Endometrial microvascular endothelial cells (primary cell): ENCODE measurements around the gene ARMC9. TPM values are rescaled to one million over a fixed set of nuclear protein-coding genes. Genes with fewer than 3 reads are reported as not detected.

ENCODE experiments used
- in situ Hi-C: cut with HindIII; loops from 2 replicates; pipeline ENCODE4 v1.10.0; 2017; ENCODE audit warnings: low sequenced_read_pairs, low pct_unique_long_range_greater_than_20kb; ENCODE audit errors: inconsistent ontology term
- total RNA-seq: library from RNA; depleted of rRNA; stranded (reverse); fragments of >200 nt; gene quantifications from one replicate; pipeline ENCODE4 v1.2.3, GENCODE V29; 2015; ENCODE audit errors: inconsistent ontology term

The ARMC9 gene
- total RNA-seq, 1 donor from 2014 or later: 76.7 TPM

DNA sequence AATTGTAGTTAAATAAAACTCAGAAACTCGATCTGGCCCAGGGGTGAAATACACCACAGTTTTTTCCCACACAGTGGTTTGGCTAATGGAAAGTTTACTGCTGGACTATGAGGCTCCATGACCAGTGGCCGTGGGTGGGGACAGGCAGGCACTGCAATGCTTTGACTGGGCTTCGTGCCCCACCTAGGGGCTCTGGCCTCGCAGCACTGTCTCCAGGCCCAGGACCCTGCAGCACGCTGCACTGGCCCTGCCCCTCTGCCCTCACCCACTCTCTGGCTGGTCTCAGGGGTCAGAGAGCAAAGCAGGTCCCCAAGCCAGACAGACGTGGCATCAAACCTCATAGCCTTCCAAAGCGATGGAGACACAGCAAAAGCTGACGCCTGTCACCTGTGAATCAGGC lies 183.7 kb downstream of the ARMC9 start:
- in situ Hi-C loops: no loop called here

DNA sequence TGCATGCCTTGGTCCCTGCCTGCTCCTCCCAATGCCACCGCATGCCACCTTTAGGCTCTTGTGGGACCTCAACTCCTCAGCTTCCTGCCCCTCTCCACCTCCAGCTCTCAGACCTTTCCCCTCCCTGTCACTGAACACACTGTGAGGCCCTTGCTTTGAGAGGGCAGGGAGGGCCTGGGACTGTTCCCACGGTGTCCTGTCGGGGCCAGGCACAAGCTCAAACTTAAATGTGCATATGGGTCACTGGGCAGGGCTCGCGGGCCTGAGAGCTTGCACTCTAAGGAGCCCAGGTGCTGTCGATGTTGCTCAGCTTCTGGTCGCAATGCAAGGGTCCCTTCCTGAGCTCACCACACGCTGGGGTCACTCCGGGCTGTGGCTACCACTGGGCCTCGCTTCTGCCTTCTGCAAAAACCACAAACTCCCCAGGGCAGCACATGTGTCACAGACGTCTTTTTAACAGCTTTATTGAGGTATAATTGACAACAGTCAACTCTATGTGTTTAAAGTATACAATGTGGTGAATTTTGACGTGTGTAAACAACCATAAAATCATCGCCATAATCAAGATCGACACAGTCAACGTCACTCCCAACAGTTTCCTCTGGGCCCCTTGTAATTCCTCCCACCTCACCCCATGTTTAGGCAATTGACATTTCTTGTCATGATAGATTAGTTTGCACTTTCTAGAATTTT lies 185.1 kb downstream of the ARMC9 start:
- in situ Hi-C loops: no loop called here

DNA sequence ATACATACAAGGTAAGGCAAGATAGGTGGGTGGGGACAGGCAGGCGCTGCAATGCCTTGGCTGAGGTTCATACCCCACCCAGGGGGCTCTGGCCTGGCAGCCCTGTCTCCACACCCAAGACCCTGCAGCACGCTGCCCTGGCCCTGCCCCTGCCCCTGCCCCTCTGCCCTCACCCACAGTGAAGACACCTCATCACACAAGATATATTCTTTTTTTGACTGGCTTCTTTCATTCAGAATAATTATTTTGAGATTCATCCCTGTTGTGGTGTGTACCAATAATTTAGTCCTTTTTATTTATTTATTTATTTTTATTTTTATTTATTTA lies 185.6 kb downstream of the ARMC9 start:
- in situ Hi-C loops: no loop called here

DNA sequence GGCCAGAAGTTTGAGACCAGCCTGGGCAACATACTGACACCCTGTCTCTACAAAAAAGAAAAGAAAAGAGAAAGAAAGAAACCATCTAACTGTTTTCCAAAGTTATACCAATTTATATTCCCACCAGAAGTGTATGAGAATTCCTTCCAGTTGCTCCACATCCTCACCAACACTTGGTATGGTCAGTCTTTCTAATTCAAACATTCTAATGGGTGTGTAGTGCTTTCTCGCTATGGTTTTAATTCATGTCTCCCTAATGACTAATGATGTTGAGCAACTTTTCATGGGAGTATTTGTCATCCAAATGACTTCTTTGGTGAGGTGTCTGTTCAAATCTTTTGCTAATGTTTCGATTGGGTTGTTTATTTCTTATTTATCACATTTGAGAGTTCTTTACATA lies 186.5 kb downstream of the ARMC9 start:
- in situ Hi-C loops: no loop called here

DNA sequence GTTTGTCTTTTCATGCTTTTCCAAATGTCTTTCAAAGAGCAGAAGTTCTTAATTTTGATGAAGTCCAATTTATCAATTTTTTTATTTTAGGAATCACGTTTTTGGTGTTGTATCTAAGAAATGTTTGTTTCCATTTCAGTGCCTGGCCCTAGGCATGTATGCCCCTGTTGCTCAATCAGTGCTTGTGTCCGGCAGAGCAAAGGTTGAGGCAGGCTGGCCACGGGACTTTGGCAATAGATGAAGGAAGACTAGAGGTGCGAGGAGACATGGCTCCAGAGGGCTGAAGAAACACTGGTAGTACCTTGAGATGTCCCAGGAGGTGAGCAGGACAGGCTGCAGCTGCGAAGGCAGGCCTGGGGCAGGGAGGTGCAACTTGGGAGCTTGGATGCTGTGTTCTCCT lies 187.0 kb downstream of the ARMC9 start:
- in situ Hi-C loops: no loop called here

DNA sequence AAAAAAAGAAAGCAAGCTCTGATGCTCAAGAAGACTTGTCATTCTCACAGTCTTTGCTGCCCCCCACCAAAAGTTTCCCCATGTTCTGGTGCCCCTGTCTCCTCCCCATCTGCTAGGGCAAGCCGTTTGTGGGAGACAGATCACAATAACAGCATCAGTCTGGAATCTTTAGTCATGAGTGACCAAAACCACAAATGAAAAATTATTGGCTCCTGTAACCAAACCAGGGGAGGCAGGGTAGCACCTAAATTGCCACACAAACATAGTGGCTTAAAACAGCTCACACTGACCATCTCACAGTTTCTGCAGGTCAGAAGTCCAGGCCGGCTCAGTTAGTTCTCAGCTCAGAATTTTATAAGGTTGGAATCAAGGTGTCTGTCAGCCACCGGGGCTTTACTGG lies 188.0 kb downstream of the ARMC9 start:
- in situ Hi-C loops: no loop called here

DNA sequence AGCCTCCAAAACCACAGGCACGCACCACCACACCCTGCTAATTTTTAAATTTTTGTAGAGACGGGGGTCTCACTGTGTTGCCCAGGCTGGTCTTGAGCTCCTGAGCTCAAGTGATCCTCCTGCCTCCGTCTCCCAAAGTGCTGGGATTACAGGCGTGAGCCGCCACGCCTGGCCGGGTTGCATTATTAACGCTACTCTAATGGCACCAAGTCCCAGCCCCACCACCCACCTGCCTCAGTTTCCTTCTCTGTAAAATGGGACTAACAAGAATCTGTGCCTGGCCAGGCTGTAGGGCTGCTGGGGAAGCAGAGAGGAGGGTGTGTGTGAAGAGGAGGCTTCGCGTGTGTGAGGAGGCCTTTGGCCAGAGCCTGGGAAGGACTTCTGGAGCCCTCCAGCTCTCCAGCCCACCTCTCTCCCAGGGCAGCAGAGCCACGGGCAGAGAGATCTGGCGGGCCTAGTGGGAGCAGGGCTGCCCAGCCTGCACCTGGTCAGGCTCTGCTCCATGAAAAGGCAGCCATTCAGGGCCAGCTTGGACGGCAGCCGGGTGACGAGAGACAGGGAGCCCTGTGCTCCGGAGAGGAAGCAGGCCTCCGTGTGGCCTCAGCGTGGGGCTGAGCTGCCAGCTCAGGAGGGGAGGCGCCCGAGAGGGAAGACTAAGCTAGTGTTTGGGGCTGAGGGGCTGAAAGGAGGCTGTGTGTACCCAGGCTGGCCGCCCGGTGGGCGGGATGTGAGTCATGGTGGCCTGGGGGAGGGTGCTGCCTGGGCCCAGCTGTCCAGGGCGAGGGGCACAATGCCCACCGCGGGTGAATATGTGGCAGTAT lies 189.7 kb downstream of the ARMC9 start:
- in situ Hi-C loops: no loop called here

DNA sequence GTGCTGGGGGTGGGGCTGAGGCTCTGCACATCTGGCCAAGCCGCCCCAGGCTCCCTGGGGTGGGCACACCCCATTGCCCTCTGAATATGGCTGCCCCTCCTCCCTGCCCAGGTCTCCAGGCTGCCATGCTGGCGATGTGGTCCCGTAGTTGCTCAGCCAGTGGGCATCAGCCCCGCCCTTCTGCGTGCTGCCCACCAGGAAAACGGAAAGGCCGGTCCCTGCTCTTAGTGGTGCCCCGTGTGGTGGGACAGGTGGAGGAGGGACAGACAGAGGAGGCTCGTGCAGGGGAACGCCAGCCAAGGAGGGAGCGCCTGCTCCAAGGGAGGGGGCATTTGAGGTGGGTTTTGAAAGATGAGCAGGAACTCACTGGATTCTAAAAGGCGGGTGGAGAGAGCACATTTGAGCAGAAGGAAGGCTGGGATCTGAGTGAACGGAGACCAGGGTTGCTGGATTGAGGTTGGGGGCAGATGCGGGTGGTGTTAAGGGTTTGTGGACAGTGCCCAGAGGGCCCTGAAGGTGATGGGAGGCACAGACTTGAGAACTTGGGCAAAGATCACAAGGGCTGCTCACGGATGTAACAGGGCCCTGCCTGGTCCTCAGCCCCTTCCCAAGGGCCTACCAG lies 190.4 kb downstream of the ARMC9 start:
- in situ Hi-C loops: no loop called here

DNA sequence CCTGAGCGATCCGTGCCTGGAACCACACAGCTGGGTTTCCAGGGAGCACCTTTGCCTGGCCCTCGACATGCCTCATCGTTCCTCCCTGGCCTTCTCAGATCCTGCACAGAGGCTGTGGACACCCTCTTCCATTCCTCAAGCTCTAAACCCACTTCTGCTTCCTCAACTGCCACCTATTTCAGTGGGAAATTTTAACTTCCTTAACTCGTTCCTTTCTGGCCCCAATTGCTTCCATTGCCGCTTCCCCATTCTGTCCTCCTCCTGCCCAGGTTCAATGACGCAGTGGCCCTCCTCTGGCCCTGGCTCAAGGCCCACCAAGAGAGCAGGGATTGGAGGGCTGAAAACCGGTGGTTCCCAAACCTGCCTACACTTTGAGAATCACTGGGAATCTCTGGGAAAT lies 192.2 kb downstream of the ARMC9 start:
- in situ Hi-C loops: no loop called here

DNA sequence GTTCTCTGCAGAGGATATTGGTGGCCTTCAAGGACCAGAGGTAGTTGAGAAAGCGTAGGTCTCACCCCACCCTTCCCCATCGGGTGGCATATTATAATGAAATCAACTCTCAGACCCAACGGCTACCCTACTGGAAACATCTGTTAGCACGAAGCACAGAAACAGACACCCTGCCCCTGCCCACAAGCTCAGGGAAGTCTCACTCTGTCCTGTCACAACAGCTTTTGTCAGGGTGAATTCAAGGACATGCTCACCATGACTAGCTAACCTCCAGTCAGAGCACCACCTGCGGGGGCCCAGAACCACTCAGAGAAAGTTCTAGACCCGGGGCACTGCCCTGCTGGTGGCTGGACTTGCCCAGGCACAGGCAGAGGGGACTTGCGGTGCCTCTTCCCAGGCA lies 193.6 kb downstream of the ARMC9 start:
- in situ Hi-C loops: no loop called here

DNA sequence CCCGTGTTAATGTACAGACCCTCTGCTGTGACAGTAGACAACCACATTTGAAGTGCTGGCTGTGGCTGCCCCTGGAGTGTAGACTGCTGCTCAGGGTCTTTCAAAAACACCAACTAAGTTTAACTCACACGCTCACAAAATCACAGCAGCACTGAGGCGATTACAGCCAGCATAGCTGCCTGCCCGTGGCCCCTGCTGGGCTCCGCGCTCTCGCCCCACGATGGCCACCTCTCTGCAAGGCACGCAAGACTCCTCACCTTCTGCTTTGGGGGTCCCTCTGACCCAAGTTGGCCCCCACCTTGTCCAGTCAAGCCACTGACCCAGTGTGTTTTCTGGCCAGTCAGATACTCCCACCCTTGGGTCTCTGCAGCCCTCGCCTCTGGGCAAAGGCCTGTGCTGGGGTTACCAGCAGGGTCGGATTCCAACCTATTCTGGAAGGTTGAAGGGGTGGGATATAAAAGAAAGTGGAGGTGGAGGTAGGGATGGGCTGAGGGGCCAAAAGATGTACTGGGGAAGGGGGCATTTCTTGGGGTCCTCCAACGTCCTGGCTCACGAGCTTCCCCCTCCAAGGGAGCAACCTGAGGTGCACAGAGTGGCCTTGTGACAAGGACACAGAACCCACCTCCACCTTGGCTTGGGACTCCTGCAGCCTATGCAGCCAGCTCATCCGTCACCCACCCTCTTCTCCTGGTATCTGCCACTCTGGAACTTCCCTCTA lies 194.2 kb downstream of the ARMC9 start:
- in situ Hi-C loops: no loop called here

DNA sequence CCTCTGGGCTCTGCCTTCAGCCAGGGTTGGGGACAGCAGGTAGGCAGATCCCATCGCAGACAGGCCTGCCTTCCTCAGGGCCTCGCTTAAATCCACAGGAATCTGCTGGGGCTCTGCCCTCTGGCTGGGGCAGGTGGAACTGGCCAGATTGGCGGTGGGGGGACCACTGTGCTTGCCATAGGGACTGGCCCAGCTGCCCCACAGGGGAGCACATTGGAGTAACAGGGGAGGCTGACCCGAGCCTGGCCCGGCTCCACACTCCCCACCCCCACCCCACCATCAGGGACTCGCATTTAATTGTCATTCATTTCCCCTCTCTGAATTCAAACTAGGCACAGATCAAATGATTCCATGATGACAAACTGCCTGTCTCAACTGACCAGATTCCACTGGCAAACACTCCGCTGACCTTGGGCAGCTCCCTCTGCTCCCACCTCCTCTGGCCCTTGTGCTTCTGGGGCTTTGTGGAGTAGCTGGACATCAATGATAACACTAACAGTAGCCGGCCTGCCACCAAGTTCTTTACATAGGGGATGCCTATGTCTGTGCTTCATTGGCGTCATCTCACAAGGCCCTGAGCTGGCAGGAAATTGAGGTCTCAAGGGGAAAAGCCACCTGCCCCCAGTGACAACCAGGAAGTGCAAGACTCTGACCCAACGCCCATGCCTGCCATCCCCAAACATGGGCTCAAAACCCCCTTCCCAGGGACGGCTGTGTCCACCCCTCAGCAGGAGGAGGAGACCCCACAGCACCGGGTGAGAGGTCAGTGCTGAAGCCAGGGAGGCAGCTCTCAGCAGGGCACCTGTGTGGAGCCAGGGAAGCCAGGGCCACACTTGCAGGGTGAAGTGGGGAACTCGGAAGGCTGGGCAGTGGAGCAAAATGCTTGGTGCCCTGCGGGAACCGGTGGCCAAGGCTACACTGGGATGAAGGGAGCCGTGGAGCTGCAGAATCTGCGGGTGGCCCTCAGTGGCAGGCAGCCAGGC lies 195.0 kb downstream of the ARMC9 start:
- in situ Hi-C loops: no loop called here

DNA sequence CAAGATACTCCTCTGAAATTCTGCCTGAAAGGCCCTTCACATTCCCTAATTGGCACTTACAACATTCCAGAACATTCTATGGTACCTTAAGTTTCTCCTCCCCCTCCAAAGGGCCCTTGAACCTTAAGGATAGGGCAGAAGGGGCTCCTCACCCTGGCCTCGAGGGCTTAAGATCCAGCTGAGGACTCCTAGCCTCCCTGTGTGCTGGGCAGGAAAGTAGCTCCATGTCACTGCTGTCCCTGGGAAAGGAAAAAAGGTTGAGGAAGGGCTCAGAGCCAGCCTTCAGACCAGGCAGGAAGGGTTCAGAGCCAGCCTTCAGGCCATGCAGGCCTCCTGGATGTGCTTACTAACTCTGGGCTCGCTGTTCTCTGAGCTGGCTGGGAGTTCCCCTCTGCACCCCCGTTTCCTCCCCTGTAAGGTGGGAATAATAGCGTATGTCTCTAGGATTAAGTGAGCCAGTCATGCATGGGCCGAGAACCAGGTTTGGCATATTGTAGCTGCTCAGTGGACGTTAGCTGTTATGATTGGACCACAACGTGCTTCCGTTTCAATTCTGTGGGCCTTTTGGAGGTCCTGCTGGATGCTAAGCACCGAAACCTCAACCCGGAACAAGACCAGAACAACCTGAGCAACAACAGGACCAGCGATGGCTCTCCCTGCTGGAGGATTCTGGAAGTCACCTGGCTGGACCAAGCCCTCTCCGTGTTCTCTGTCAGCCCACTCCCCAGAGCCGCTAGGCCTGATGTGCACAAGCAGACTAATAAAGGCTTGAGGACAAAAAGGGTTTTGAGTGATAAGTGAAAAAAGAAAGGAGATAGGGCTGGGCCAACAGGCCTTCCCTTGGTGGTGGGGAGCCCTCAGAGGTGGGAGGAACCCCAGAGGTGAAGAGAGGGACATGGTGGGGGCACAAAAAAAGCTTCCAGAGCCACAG lies 196.0 kb downstream of the ARMC9 start:
- in situ Hi-C loops: no loop called here

DNA sequence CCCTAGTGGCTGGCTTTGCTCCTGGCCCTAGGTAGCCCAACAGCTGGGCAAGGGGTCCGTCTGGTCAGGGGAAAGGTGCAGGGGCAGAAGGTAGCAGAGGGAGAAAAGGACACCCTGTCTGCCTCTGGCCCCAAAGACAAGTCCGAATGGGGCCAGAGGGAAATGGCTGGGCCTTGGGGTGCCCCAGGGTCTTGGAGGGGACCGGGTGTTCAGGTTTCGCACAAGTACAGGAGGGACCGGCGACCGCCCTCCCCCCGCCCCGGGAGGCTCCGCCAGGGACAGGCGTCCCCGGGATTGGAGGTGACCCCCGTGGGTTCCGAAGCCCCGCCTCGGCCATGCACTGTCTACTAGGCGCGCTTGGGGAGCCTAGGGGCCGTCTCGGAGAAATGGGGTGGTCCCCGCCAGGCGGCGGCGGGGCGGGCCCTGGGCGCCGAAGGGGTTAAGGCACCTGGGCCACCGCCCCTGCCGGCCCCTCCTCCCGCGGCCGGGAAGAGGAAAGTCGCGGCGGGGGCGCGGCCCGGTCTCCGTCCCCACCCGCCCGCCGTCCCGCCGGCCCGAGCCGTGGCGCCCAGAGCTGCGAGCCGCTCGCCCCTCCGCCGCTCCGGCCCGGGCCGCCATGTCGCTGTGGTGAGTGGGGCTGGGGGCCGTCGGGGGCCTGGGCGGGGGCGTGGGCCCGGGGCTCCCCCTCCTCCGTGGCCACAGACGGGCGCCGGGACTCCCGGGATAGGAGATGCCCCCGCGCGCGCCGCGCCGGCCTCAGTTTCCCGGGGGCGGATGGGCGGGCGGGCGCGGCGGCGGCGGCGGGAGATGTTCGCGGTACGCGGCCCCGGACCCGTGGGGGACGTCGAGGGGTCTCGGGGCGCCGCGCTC lies 197.0 kb downstream of the ARMC9 start, which contains the start of gene B3GNT7:
TSS of gene B3GNT7 (plus strand) at position 523 of the 870 bp plus-strand sequence. CDS start at position 617, 94 bp downstream.
- in situ Hi-C loops: no loop called here

DNA sequence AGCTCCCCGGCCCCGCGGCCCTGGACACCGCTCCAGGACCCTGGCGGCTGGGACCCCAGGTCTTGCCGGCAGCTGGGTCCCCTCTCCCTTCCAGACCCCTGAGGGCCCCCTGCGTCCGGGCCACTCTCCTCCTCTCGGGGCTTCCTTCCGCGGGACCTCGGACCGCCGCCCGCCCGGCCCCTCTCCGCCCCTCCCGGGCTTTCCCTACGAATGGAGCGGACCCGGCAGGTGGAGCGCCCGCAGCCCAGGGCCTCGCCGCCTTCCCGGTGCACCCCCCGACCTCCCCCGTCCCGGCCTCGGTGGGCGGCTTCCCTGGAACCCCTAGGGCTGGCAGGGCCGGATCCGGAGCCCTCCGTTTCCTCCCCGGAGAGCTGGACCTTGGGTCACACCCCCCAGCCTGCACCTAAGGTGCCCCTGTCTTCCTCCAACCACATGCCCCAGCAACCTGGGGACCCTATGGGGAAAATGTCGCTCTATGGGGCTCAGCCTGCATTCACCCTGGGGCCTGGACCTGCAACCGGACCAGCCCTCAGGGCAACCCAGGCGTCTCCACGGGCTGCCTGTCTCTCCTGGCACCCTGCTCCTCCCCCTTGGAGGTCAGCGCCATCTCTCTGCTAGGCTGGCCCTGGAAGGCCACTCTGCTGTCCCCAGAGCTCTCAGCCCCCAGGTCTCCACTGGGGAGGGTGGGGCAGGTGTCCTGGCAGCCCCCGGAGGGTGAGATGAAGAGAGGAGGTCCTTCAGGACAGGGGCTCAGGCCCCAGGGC lies 197.8 kb downstream of the ARMC9 start:
- in situ Hi-C loops: no loop called here
